PC-3 (cell line): ENCODE measurements around the gene DEK. TPM values are rescaled to one million over a fixed set of nuclear protein-coding genes. Genes with fewer than 3 reads are reported as not detected.
A peak's percentile ranks its signal among the peaks of the same experiment; 100 is the strongest.
"Not testable (repeated sequence)": the region's sequence is repeated elsewhere in the genome, so short reads cannot be mapped to it uniquely, and the experiment has no call there.

Experiments
- ATAC-seq: fragments of 200-7000 bp; cut with Tn5 transposase; 2 replicates; pipeline ENCODE4 v1.9.1; 2020; ENCODE audit warnings: mild to moderate bottlenecking, moderate library complexity
- Bru-seq: library from RNA; stranded (reverse); fragments of 400-500 nt; gene quantifications from one replicate; lab custom pipeline; 2021; lab: Mats Ljungman, UMichigan
- BruChase-seq, 2 experiments: library from RNA; stranded (reverse); fragments of 400-500 nt; gene quantifications; one replicate each; lab custom pipeline; 2021; lab: Mats Ljungman, UMichigan
- BruUV-seq: library from RNA; stranded (reverse); fragments of 400-500 nt; replicated peaks from 2 replicates; lab custom pipeline; 2021; lab: Mats Ljungman, UMichigan
- CTCF ChIA-PET: fragments of 300-600 bp; sonication (Branson Sonifier 250); formaldehyde crosslinking; loops from one replicate; lab custom pipeline; 2022; ENCODE audit warnings: antibody characterized with exemption; lab: Charles Lee
- POLR2A ChIA-PET: fragments of 300-600 bp; sonication (Branson Sonifier 250); formaldehyde crosslinking; loops from one replicate; lab custom pipeline; 2022; ENCODE audit warnings: antibody characterized with exemption; ENCODE audit not compliant: unreplicated experiment; lab: Charles Lee
- DNase-seq: peaks from one replicate; pipeline ENCODE4 v3.0.0-alpha.2; 2015
- H2AFZ ChIP-seq: fragments of 300-600 bp; sonication (generic); 2 replicates; pipeline ENCODE4 v1.6.0; 2016; ENCODE audit warnings: antibody characterized with exemption, low read length
- H3F3A ChIP-seq: fragments of 300-600 bp; sonication (generic); one replicate; pipeline ENCODE4 v1.6.0; 2017; ENCODE audit warnings: antibody characterized with exemption, low read length, control low read depth, mild to moderate bottlenecking; ENCODE audit not compliant: unreplicated experiment
- H3K27ac ChIP-seq: fragments of 300-600 bp; sonication (generic); 2 replicates; pipeline ENCODE4 v1.5.1; 2016; ENCODE audit warnings: mild to moderate bottlenecking, low read length
- H3K27me3 ChIP-seq: fragments of 300-600 bp; sonication (generic); 2 replicates; pipeline ENCODE4 v1.6.1; 2016; ENCODE audit warnings: low read length, mixed read lengths
- H3K36me3 ChIP-seq: fragments of 300-600 bp; sonication (generic); 2 replicates; pipeline ENCODE4 v1.6.1; 2016; ENCODE audit warnings: low read depth, mixed run types, low read length, mixed read lengths
- H3K4me1 ChIP-seq: fragments of 300-600 bp; sonication (generic); 2 replicates; pipeline ENCODE4 v1.5.1; 2016; ENCODE audit warnings: low read length; ENCODE audit not compliant: insufficient read depth
- H3K4me2 ChIP-seq: fragments of 300-600 bp; sonication (generic); 2 replicates; pipeline ENCODE4 v1.6.0; 2016; ENCODE audit warnings: low read length
- H3K4me3 ChIP-seq: fragments of 300-600 bp; sonication (generic); 2 replicates; pipeline ENCODE4 v1.5.1; 2016; ENCODE audit warnings: mild to moderate bottlenecking, low read length, mixed read lengths
- H3K79me2 ChIP-seq: fragments of 300-600 bp; sonication (generic); 2 replicates; pipeline ENCODE4 v1.6.1; 2017; ENCODE audit warnings: low read length, mixed read lengths
- H3K9ac ChIP-seq: fragments of 300-600 bp; sonication (generic); 2 replicates; pipeline ENCODE4 v1.6.0; 2016; ENCODE audit warnings: mild to moderate bottlenecking, low read length
- H3K9me2 ChIP-seq: fragments of 300-600 bp; sonication (generic); replicated peaks from 2 replicates; pipeline ENCODE4 v1.6.1; 2016; ENCODE audit warnings: mixed run types, low read length, mixed read lengths
- H3K9me3 ChIP-seq: fragments of 300-600 bp; sonication (generic); 2 replicates; pipeline ENCODE4 v1.6.1; 2016; ENCODE audit warnings: low read length, mixed read lengths
- H4K20me1 ChIP-seq: fragments of 300-600 bp; sonication (generic); 2 replicates; pipeline ENCODE4 v1.6.1; 2016; ENCODE audit warnings: low read length, mixed read lengths
- EZH2 ChIP-seq: fragments of 300-600 bp; sonication (generic); IDR thresholded peaks from one replicate; pipeline ENCODE4 v1.6.1; 2017; ENCODE audit warnings: antibody characterized with exemption, mild to moderate bottlenecking, low read length; ENCODE audit not compliant: unreplicated experiment
- EZH2phosphoT487 ChIP-seq: fragments of 300-600 bp; sonication (generic); IDR thresholded peaks from 2 replicates; pipeline ENCODE4 v1.6.1; 2018; ENCODE audit warnings: mild to moderate bottlenecking, antibody characterized with exemption, low read length, borderline replicate concordance
- intact Hi-C: fragments of 100-400 bp; cut with micrococcal nuclease; formaldehyde crosslinking; loops from 2 replicates; pipeline ENCODE4 v1.9.0; 2023
- long read RNA-seq: library from polyadenylated mRNA; unstranded; transcript quantifications from one replicate; pipeline ENCODE4 v2.0.0, GENCODE V29; 2021; ENCODE audit not compliant: unreplicated experiment
- total RNA-seq: library from RNA; depleted of rRNA; stranded (reverse); fragments of >200 nt; gene quantifications from 2 replicates; pipeline ENCODE4 v1.2.3, GENCODE V29; 2014; rRNA removed
- TF ChIP-seq, protein P1 (sequence below): fragments of 300-600 bp; sonication (generic); conservative IDR thresholded peaks from 2 replicates; pipeline ENCODE4 v1.5.1; 2017; ENCODE audit warnings: antibody characterized with exemption, low read depth, mild to moderate bottlenecking, low read length

The DEK gene, protein sequence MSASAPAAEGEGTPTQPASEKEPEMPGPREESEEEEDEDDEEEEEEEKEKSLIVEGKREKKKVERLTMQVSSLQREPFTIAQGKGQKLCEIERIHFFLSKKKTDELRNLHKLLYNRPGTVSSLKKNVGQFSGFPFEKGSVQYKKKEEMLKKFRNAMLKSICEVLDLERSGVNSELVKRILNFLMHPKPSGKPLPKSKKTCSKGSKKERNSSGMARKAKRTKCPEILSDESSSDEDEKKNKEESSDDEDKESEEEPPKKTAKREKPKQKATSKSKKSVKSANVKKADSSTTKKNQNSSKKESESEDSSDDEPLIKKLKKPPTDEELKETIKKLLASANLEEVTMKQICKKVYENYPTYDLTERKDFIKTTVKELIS
- 155 and 170 TPM in 2 replicates for total RNA-seq
- Bru-seq, nascent RNA: percentile 95 among the genes with signal in this experiment
- percentile 91 among the genes with signal in this experiment for BruChase-seq, experiment 1, labeled RNA remaining after a 6-hour chase
- percentile 91 among the genes with signal in this experiment for BruChase-seq, experiment 2, labeled RNA remaining after a 2-hour chase
- long read RNA-seq, transcript DEK-202 (11 exons, 3,427 nt): major isoform, 90 of 210 reads
- long read RNA-seq, partial matches to known transcripts: 60 of 210 reads
- long read RNA-seq, other reads (novel, unspliced or antisense): 58 of 210 reads

DNA sequence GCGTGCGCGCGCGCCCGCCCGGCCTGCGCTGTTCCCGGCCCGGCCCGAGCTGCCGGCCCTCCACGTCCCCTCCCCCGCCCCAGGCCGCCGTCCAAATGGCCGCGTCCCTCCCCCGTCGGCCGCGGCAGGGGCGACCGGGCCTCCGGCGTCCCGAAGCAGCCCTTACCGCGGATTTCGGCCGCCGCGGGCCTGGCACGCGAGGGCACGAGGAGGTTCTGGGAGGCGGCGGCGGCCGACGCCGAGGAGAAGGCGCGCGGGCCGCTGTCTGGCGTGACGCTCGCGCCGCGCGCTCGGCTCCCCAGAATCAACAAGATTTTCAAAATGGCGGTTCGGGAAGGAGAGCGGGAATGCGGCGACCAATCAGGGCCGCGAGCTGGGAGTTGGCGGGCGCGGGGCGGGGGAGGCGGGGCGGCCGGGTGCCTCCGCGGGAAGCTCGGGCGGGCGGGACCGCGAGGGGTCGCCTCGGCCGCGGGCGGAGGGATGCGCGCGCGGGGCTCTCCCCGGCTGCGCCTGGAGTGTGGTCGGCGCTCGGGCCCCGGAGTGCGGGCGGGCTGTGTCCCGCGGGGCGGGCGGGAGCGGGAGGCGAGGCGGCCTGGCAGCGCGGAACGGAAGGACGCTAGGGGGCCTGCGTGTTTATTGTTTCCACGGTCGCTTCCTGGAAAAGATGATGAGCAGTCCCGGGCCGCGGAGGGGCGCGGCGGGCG is at the start of gene DEK:
TSS of gene DEK (minus strand) at position 312 of the 704 bp plus-strand sequence. CDS start 543 bp downstream, outside the sequence.
- H3K27ac ChIP-seq: peak within 1 kb of the TSS; percentile 75
- peaks cover 13% of the 10 kb centered on the region; the same call in 1 of the 2 replicates for H3K36me3 ChIP-seq
- H3K4me2 ChIP-seq: peak within 1 kb of the TSS; percentile 95
- peaks cover 38% of the 10 kb centered on the region for H4K20me1 ChIP-seq
- peak; percentile 80 for DNase-seq
- peaks cover 47% of the 10 kb centered on the region for H3K79me2 ChIP-seq
- peak; percentile 51 for ATAC-seq
- TF ChIP-seq EZH2: no peak
- TF ChIP-seq, protein P1, sequence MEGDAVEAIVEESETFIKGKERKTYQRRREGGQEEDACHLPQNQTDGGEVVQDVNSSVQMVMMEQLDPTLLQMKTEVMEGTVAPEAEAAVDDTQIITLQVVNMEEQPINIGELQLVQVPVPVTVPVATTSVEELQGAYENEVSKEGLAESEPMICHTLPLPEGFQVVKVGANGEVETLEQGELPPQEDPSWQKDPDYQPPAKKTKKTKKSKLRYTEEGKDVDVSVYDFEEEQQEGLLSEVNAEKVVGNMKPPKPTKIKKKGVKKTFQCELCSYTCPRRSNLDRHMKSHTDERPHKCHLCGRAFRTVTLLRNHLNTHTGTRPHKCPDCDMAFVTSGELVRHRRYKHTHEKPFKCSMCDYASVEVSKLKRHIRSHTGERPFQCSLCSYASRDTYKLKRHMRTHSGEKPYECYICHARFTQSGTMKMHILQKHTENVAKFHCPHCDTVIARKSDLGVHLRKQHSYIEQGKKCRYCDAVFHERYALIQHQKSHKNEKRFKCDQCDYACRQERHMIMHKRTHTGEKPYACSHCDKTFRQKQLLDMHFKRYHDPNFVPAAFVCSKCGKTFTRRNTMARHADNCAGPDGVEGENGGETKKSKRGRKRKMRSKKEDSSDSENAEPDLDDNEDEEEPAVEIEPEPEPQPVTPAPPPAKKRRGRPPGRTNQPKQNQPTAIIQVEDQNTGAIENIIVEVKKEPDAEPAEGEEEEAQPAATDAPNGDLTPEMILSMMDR: peak; percentile 54; the same call in 1 of the 2 replicates
- TF ChIP-seq EZH2phosphoT487: no peak; the same call in 1 of the 2 replicates
- ChIA-PET CTCF (interaction anchor here (0.6 kb wide), 4 partner anchors 16 to 692 kb away, joined by 3 to 9 read pairs (median 6); no protein-coding TSS in a partner anchor), POLR2A (interaction anchor here (0.6 to 1.0 kb wide), 4 partner anchors 36 to 167 kb away, joined by 3 to 10 read pairs (median 7); partner anchors contain the start of gene RNF144B)
- no peaks in the 10 kb centered on the region for H3K27me3 ChIP-seq
- peak within 1 kb of the TSS; percentile 76 for H3K4me3 ChIP-seq
- H3K4me1 ChIP-seq: peaks cover 43% of the 10 kb centered on the region
- no TSS peak for BruUV-seq
- peak within 1 kb of the TSS; percentile 92 for H2AFZ ChIP-seq
- no peaks in the 10 kb centered on the region for H3K9me2 ChIP-seq
- peaks cover 5% of the 10 kb centered on the region for H3F3A ChIP-seq
- peak within 1 kb of the TSS; percentile 97 for H3K9ac ChIP-seq
- intact Hi-C loops: loop anchor here (2.0 to 5.0 kb wide), 5 partner anchors 50 to 238 kb away; partner anchors contain the start of genes KDM1B, RNF144B and TPMT
- no peaks in the 10 kb centered on the region for H3K9me3 ChIP-seq

- intact Hi-C loops: loop anchor here (5.0 kb wide), 1 partner anchor 165 kb away; no protein-coding TSS in a partner anchor
- no peak overlapping the region for H3K9ac ChIP-seq
- ATAC-seq: no peak
- no TSS peak for BruUV-seq
- H3F3A ChIP-seq: no peaks in the 10 kb centered on the region
- ChIA-PET CTCF (no interaction called here), POLR2A (no interaction called here)
- no peaks in the 10 kb centered on the region for H4K20me1 ChIP-seq
- DNase-seq: no peak
- H3K4me1 ChIP-seq: no peaks in the 10 kb centered on the region
- H3K4me2 ChIP-seq: no peak overlapping the region
- H3K27ac ChIP-seq: no peak overlapping the region
- H3K9me2 ChIP-seq: no peaks in the 10 kb centered on the region
- no peaks in the 10 kb centered on the region for H3K27me3 ChIP-seq
- no peak overlapping the region for H2AFZ ChIP-seq
- no peaks in the 10 kb centered on the region for H3K36me3 ChIP-seq
- no peak overlapping the region for H3K4me3 ChIP-seq
- no peaks in the 10 kb centered on the region for H3K9me3 ChIP-seq
- H3K79me2 ChIP-seq: no peaks in the 10 kb centered on the region
- TF ChIP-seq EZH2: no peak
Measured at GRCh38 chr6:18312368-18312767, 48.0 kb upstream of the DEK start.

DNA sequence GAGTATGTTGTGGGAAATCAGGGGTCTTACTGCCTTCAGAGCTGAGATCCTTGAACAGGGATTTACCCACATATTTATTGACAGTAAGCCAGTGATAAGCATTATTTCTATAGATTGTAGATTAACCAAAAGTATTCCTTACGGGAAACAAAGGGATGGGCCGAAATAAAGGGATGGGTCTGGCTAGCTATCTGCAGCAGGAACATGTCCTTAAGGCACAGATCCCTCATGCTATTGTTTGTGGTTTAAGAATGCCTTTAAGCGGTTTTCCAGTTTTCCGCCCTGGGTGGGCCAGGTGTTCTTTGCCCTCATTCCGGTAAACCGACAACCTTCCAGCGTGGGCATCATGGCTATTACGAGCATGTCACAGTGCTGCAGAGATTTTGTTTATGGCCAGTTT is 45.7 kb upstream of the DEK start:
- POLR2A ChIA-PET, BruUV-seq, H2AFZ ChIP-seq, H3K9me3 ChIP-seq, H3F3A ChIP-seq, H3K36me3 ChIP-seq, H4K20me1 ChIP-seq, H3K9ac ChIP-seq, H3K79me2 ChIP-seq, H3K27me3 ChIP-seq, H3K9me2 ChIP-seq, H3K27ac ChIP-seq, CTCF ChIA-PET, DNase-seq, H3K4me3 ChIP-seq, H3K4me2 ChIP-seq, ATAC-seq, H3K4me1 ChIP-seq: not testable (repeated sequence)
- intact Hi-C loops: loop anchor here (5.0 kb wide), 1 partner anchor 163 kb away; no protein-coding TSS in a partner anchor
